H1 (cell line): ENCODE measurements around the gene HS6ST2. TPM values are rescaled to one million over a fixed set of nuclear protein-coding genes. Genes with fewer than 3 reads are reported as not detected.

ENCODE experiments used
- CTCF ChIA-PET: fragments of 300-600 bp; sonication (Branson Sonifier 250); formaldehyde crosslinking; loops from one replicate; lab custom pipeline; 2021; ENCODE audit not compliant: partially characterized antibody; lab: Charles Lee
- POLR2A ChIA-PET: fragments of 300-600 bp; sonication (Branson Sonifier 250); formaldehyde crosslinking; loops from one replicate; lab custom pipeline; 2021; ENCODE audit warnings: inconsistent platforms; ENCODE audit not compliant: partially characterized antibody; lab: Charles Lee
- DNase-seq, 2 experiments: peaks; one replicate each; pipeline versions ENCODE4 v3.0.0 to v3.0.0-alpha.2; 2010 to 2022; ENCODE audit warnings: low spot score in 2 of 2, low read depth in 1 of 2, mixed read lengths in 1 of 2
- FAIRE-seq: peaks from 2 replicates; lab custom pipeline; 2011; peaks lifted over from hg19 to GRCh38; lab: Jason Lieb, UNC
- H2AFZ ChIP-seq: 2 replicates; pipeline ENCODE4 v1.8.1; 2012; ENCODE audit warnings: low read length, inconsistent platforms
- H2AK5ac ChIP-seq: 2 replicates; pipeline ENCODE4 v1.6.1; 2013; ENCODE audit warnings: low read depth, low read length
- H2BK120ac ChIP-seq: replicated peaks from 2 replicates; pipeline ENCODE3; 2013; ENCODE audit warnings: low read depth, low read length, inconsistent platforms
- H2BK12ac ChIP-seq: 2 replicates; pipeline ENCODE4 v1.6.1; 2013; ENCODE audit warnings: low read depth, low read length
- H2BK15ac ChIP-seq: 2 replicates; pipeline ENCODE4 v1.6.1; 2013; ENCODE audit warnings: low read length
- H2BK20ac ChIP-seq: 2 replicates; pipeline ENCODE4 v1.6.1; 2013; ENCODE audit warnings: low read length
- H2BK5ac ChIP-seq: 2 replicates; pipeline ENCODE4 v1.6.1; 2013; ENCODE audit warnings: low read depth, low read length
- H3K14ac ChIP-seq: 2 replicates; pipeline ENCODE4 v1.6.1; 2013; ENCODE audit warnings: inconsistent platforms; ENCODE audit not compliant: insufficient read length
- H3K18ac ChIP-seq: 2 replicates; pipeline ENCODE4 v1.6.1; 2013; ENCODE audit warnings: low read length; ENCODE audit errors: extremely low read depth
- H3K23ac ChIP-seq: 2 replicates; pipeline ENCODE4 v1.6.1; 2013; ENCODE audit warnings: inconsistent platforms; ENCODE audit not compliant: insufficient read length
- H3K23me2 ChIP-seq: 2 replicates; pipeline ENCODE4 v1.6.1; 2013; ENCODE audit warnings: low read depth, low read length
- H3K27ac ChIP-seq: 2 replicates; pipeline ENCODE4 v1.6.1; 2011; ENCODE audit warnings: low read depth, low read length, inconsistent platforms
- H3K27me3 ChIP-seq, 4 experiments: replicated peaks in 1 of 4; 1 replicate in 1 of 4; 2 replicates in 3 of 4; pipeline versions ENCODE4 v1.6.1 to v1.8.1; 2011 to 2013; ENCODE audit warnings: low read length in 3 of 4, mild to moderate bottlenecking in 3 of 4, inconsistent platforms in 2 of 4, mixed read lengths in 2 of 4, moderate library complexity in 1 of 4; ENCODE audit not compliant: control insufficient read depth in 3 of 4, insufficient read depth in 3 of 4; ENCODE audit errors: extremely low read depth in 1 of 4
- H3K36me3 ChIP-seq, 4 experiments: 2 replicates each; pipeline versions ENCODE4 v1.6.1 to v1.8.1; 2011 to 2013; ENCODE audit warnings: mild to moderate bottlenecking in 4 of 4, low read length in 3 of 4, moderate library complexity in 2 of 4, control low read depth in 1 of 4, inconsistent platforms in 1 of 4; ENCODE audit not compliant: insufficient read depth in 4 of 4, control insufficient read depth in 2 of 4
- H3K4ac ChIP-seq: replicated peaks from 2 replicates; pipeline ENCODE3; 2013; ENCODE audit warnings: low read length, low read depth, mixed read lengths, inconsistent platforms; ENCODE audit not compliant: insufficient read length
- H3K4me1 ChIP-seq, 4 experiments: replicated peaks in 1 of 4; 1 replicate in 1 of 4; 2 replicates in 3 of 4; pipeline versions ENCODE4 v1.6.1 to v1.8.1; 2011 to 2013; ENCODE audit warnings: low read length in 3 of 4, inconsistent platforms in 2 of 4, mixed read lengths in 1 of 4; ENCODE audit not compliant: insufficient read depth in 4 of 4, control insufficient read depth in 3 of 4
- H3K4me2 ChIP-seq, 2 experiments: 2 replicates each; pipeline versions ENCODE4 v1.6.1 to v1.8.1; 2011 to 2013; ENCODE audit warnings: low read depth in 2 of 2, low read length in 2 of 2, control low read depth in 1 of 2, inconsistent platforms in 1 of 2, mild to moderate bottlenecking in 1 of 2; ENCODE audit not compliant: insufficient read depth in 1 of 2
- H3K4me3 ChIP-seq, 4 experiments: fragments of 200-600, 300-600 bp in 1 of 4; sonication (generic), shearing (Covaris generic), sonication (Bioruptor Twin) in 1 of 4; 2 replicates each; pipeline versions ENCODE4 v1.5.1 to v1.8.1; 2011 to 2016; ENCODE audit warnings: low read length in 4 of 4, low read depth in 3 of 4, control low read depth in 2 of 4, inconsistent platforms in 2 of 4, mild to moderate bottlenecking in 2 of 4, mixed read lengths in 1 of 4, moderate library complexity in 1 of 4; ENCODE audit not compliant: insufficient read depth in 2 of 4; ENCODE audit errors: extremely low read depth in 1 of 4
- H3K56ac ChIP-seq: replicated peaks from 2 replicates; pipeline ENCODE3; 2013; ENCODE audit warnings: low read depth, mild to moderate bottlenecking, mixed read lengths, low read length, inconsistent platforms; ENCODE audit not compliant: insufficient read length
- H3K79me1 ChIP-seq: 2 replicates; pipeline ENCODE4 v1.6.1; 2013; ENCODE audit warnings: low read depth, low read length, control low read depth
- H3K79me2 ChIP-seq, 2 experiments: 2 replicates each; pipeline versions ENCODE4 v1.6.1 to v1.8.1; 2012 to 2013; ENCODE audit warnings: low read length in 2 of 2, mild to moderate bottlenecking in 2 of 2, inconsistent platforms in 1 of 2; ENCODE audit not compliant: insufficient read depth in 2 of 2, control insufficient read depth in 1 of 2
- H3K9ac ChIP-seq, 4 experiments: replicated peaks in 1 of 4; 1 replicate in 1 of 4; 2 replicates in 3 of 4; pipeline versions ENCODE4 v1.6.1 to v1.8.1; 2011 to 2013; ENCODE audit warnings: low read depth in 3 of 4, low read length in 3 of 4, control low read depth in 2 of 4, mild to moderate bottlenecking in 2 of 4, moderate library complexity in 2 of 4, inconsistent platforms in 1 of 4; ENCODE audit errors: extremely low read depth in 1 of 4
- H3K9me3 ChIP-seq, 2 experiments: 2 replicates each; pipeline versions ENCODE4 v1.6.1 to v1.8.1; 2012 to 2013; ENCODE audit warnings: mild to moderate bottlenecking in 2 of 2, moderate library complexity in 2 of 2, control low read depth in 1 of 2, inconsistent platforms in 1 of 2, low read depth in 1 of 2, low read length in 1 of 2, mixed read lengths in 1 of 2; ENCODE audit not compliant: insufficient read depth in 2 of 2
- H4K20me1 ChIP-seq, 2 experiments: replicated peaks in 1 of 2; 2 replicates each; pipeline versions ENCODE3 to v1.8.1; 2011 to 2013; ENCODE audit warnings: inconsistent platforms in 2 of 2, low read length in 2 of 2, mild to moderate bottlenecking in 1 of 2; ENCODE audit not compliant: insufficient read depth in 2 of 2, control insufficient read depth in 1 of 2
- H4K5ac ChIP-seq: 2 replicates; pipeline ENCODE4 v1.6.1; 2013; ENCODE audit warnings: low read length, low read depth, mixed read lengths, inconsistent platforms; ENCODE audit not compliant: insufficient read length
- H4K8ac ChIP-seq: 2 replicates; pipeline ENCODE4 v1.8.0; 2013; ENCODE audit warnings: mild to moderate bottlenecking, moderate library complexity, low read length, inconsistent platforms; ENCODE audit not compliant: insufficient read depth; ENCODE audit errors: extremely low read depth
- H4K91ac ChIP-seq: replicated peaks from 2 replicates; pipeline ENCODE3; 2013; ENCODE audit warnings: low read length, mixed read lengths, inconsistent platforms; ENCODE audit not compliant: insufficient read length
- CREB1 ChIP-seq: IDR thresholded peaks from 2 replicates; pipeline ENCODE4 v1.6.1; 2012; ENCODE audit warnings: inconsistent platforms
- E2F6 ChIP-seq: IDR thresholded peaks from 2 replicates; pipeline ENCODE4 v1.6.1; 2012; ENCODE audit warnings: inconsistent platforms
- RFX5 ChIP-seq: IDR thresholded peaks from 2 replicates; pipeline ENCODE4 v1.6.1; 2011; ENCODE audit warnings: low read depth, low read length, improper control_type of control experiment, borderline replicate concordance
- TAF7 ChIP-seq: optimal IDR thresholded peaks from 2 replicates; pipeline ENCODE3; 2011; ENCODE audit warnings: low read depth, mild to moderate bottlenecking, inconsistent platforms, low read length, moderate library complexity, borderline replicate concordance
- USF2 ChIP-seq: IDR thresholded peaks from 2 replicates; pipeline ENCODE4 v1.6.1; 2011; ENCODE audit warnings: low read length, improper control_type of control experiment
- YY1 ChIP-seq: IDR thresholded peaks from 2 replicates; pipeline ENCODE4 v1.6.1; 2011; ENCODE audit warnings: low read depth, mild to moderate bottlenecking, low read length
- WGBS, 2 experiments: shearing (Covaris generic) in 1 of 2; methylation state at CpG; one replicate each; pipeline versions ENCODE4 v1.1.6 to v1.1.7; 2013 to 2015; ENCODE audit warnings: low lambda C conversion rate in 2 of 2, mixed read lengths in 2 of 2, inconsistent platforms in 1 of 2, low coverage in 1 of 2, missing lambda C conversion rate in 1 of 2; ENCODE audit not compliant: insufficient replicate concordance in 2 of 2, insufficient coverage in 1 of 2, insufficient read length in 1 of 2; ENCODE audit errors: extremely low coverage in 1 of 2, missing lambda C conversion rate in 1 of 2; 5-methylcytosine and 5-hydroxymethylcytosine counted together
- polyA plus RNA-seq, 7 experiments: library from polyadenylated mRNA; depleted of rRNA in 3 of 7; stranded (reverse) in 5 of 7; unstranded in 2 of 7; fragments of >200 nt in 5 of 7; fragments of 200-250 nt in 2 of 7; gene quantifications; 1 replicate in 5 of 7; 2 replicates in 1 of 7; 4 replicates in 1 of 7; pipeline versions ENCODE4 v1.2.1 to v1.2.3, GENCODE V29; 2011 to 2013; ENCODE audit warnings: missing spikeins in 2 of 7, mixed read lengths in 2 of 7
- total RNA-seq: library from RNA; stranded (reverse); fragmentation: NEBNext Ultra II Directional; extraction: Animal tissue kit (Norgen Biotek cat#: 25700); gene quantifications from 2 replicates; pipeline ENCODE4 v1.2.1, GENCODE V29; 2021

Gene HS6ST2
- total and polyA plus RNA-seq, 2 of the 8 experiments (the other 6 are each of a cell fraction or from before 2014, with no cell fraction given): 3.9 TPM

DNA sequence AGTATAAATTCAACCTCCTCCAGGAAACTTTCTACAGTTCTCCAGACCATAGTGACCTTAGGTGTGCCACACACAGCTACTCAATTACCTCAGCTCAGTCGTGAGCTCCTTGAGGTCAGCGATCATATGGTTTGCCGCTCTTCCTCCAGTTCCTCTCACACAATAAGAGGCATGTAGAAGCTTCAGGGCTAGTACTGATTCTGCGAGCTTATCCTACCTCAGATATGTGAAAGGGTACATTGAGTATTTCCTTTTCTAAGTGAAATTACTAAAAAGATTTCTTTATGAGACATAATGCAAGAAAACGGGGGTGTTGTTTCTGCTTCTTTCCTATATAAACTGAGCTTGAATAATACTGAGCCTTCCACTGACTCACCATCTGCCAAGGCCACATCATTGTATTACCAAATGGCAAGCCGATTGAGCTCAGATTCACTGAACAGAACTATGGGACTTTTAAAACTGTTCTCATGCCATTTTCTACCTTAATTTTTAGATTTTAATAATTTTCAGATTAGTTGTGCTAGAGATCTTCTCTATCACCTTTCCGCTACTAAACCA lies 183.1 kb downstream of the HS6ST2 start:
- Histone ChIP-seq H3K14ac (no peak overlapping the region), H3K9me3 (no peaks in the 10 kb centered on the region), H3K27ac (no peak overlapping the region), H3K56ac (no peak overlapping the region), H2BK20ac (no peak overlapping the region), H3K27me3 (no peaks in the 10 kb centered on the region), H4K91ac (no peak overlapping the region), H3K18ac (no peak overlapping the region), H2AK5ac (no peak overlapping the region), H2AFZ (no peak overlapping the region), H3K36me3 (no peaks in the 10 kb centered on the region), H4K20me1 (no peaks in the 10 kb centered on the region), H3K4me1 (peaks cover 0 to 4% (median 0%) of the 10 kb centered on the region in 4 experiments; a peak in 2 of 7 replicates), H3K4ac (no peak overlapping the region), H3K4me2 (no peak overlapping the region), H3K23ac (no peak overlapping the region), H2BK12ac (no peak overlapping the region)
- ChIA-PET CTCF (interaction anchor here (1.1 to 2.0 kb wide), 2 partner anchors 12 to 174 kb away, joined by 3 to 5 read pairs; no protein-coding TSS in a partner anchor), POLR2A (no interaction called here)
- no peak for TF ChIP-seq CREB1
- no peak for TF ChIP-seq YY1
- no peak for TF ChIP-seq RFX5
- no peak for TF ChIP-seq E2F6
- TF ChIP-seq TAF7: no peak
- TF ChIP-seq USF2: no peak
- TF ChIP-seq, all 59 proteins: peak for 0
- Histone ChIP-seq H3K4me3 (no peak overlapping the region), H2BK15ac (no peak overlapping the region), H2BK120ac (no peak overlapping the region), H3K79me1 (no peaks in the 10 kb centered on the region), H4K8ac (no peak overlapping the region), H4K5ac (no peak overlapping the region), H3K9ac (no peak overlapping the region), H2BK5ac (no peak overlapping the region), H3K23me2 (no peaks in the 10 kb centered on the region; the same call in 1 of the 2 replicates), H3K79me2 (no peaks in the 10 kb centered on the region)
- WGBS, 2 experiments: 97% methylated on average over 6 of the region's 7 CpGs; no CpG with 5 or more reads in 1 of the 2 experiments
- no peak for DNase-seq
- FAIRE-seq: no peak
